MM.1S (cell line): ENCODE results near the gene CYTH3.

Source experiments
- DNase-seq: peaks from one replicate; pipeline ENCODE4 v3.0.0-alpha.2; 2015
- H2AFZ ChIP-seq: fragments of 300-600 bp; sonication (generic); 2 replicates; pipeline ENCODE4 v1.6.0; 2016; ENCODE audit warnings: antibody characterized with exemption, low read length
- H3F3A ChIP-seq: fragments of 300-600 bp; sonication (generic); 2 replicates; pipeline ENCODE4 v1.6.1; 2016; ENCODE audit warnings: mild to moderate bottlenecking, antibody characterized with exemption, low read length, moderate library complexity, mixed read lengths; ENCODE audit not compliant: insufficient read depth
- H3K27ac ChIP-seq: fragments of 300-600 bp; sonication (generic); 2 replicates; pipeline ENCODE4 v1.5.1; 2016; ENCODE audit warnings: mild to moderate bottlenecking, low read length
- H3K27me3 ChIP-seq: fragments of 300-600 bp; sonication (generic); replicated peaks from 2 replicates; pipeline ENCODE4 v1.6.0; 2016; ENCODE audit warnings: low read length; ENCODE audit not compliant: insufficient read depth
- H3K36me3 ChIP-seq: fragments of 300-600 bp; sonication (generic); replicated peaks from 2 replicates; pipeline ENCODE4 v1.6.1; 2016; ENCODE audit warnings: mild to moderate bottlenecking, low read length, mixed read lengths; ENCODE audit not compliant: insufficient read depth
- H3K4me1 ChIP-seq: fragments of 300-600 bp; sonication (generic); 2 replicates; pipeline ENCODE4 v1.6.1; 2016; ENCODE audit warnings: low read length, mixed read lengths
- H3K4me2 ChIP-seq: fragments of 300-600 bp; sonication (generic); 2 replicates; pipeline ENCODE4 v1.6.0; 2016; ENCODE audit warnings: low read depth, low read length
- H3K4me3 ChIP-seq: fragments of 300-600 bp; sonication (generic); 2 replicates; pipeline ENCODE4 v1.5.1; 2016; ENCODE audit warnings: low read length, mixed read lengths
- H3K79me2 ChIP-seq: fragments of 300-600 bp; sonication (generic); 2 replicates; pipeline ENCODE4 v1.6.1; 2016; ENCODE audit warnings: mixed run types, low read length, mixed read lengths
- H3K9ac ChIP-seq: fragments of 300-600 bp; sonication (generic); 2 replicates; pipeline ENCODE4 v1.6.1; 2016; ENCODE audit warnings: low read length, mixed read lengths
- H3K9me2 ChIP-seq: fragments of 300-600 bp; sonication (generic); replicated peaks from 2 replicates; pipeline ENCODE4 v1.6.1; 2016; ENCODE audit warnings: mild to moderate bottlenecking, low read length, mixed read lengths; ENCODE audit not compliant: insufficient read depth
- H3K9me3 ChIP-seq: fragments of 300-600 bp; sonication (generic); replicated peaks from 2 replicates; pipeline ENCODE4 v1.6.1; 2016; ENCODE audit warnings: mild to moderate bottlenecking, low read length, mixed read lengths; ENCODE audit not compliant: insufficient read depth
- H4K20me1 ChIP-seq: fragments of 300-600 bp; sonication (generic); 2 replicates; pipeline ENCODE4 v1.6.1; 2016; ENCODE audit warnings: mild to moderate bottlenecking, low read length, moderate library complexity, mixed read lengths; ENCODE audit not compliant: insufficient read depth
- CTCF ChIP-seq: fragments of 300-600 bp; sonication (generic); IDR thresholded peaks from 2 replicates; pipeline ENCODE4 v1.5.1; 2016; ENCODE audit warnings: antibody characterized with exemption, low read length, mixed read lengths
- EZH2 ChIP-seq: fragments of 300-600 bp; sonication (generic); optimal IDR thresholded peaks from 2 replicates; pipeline ENCODE3; 2017; ENCODE audit warnings: low read depth, mild to moderate bottlenecking, antibody characterized with exemption, low read length, mixed read lengths
- EZH2phosphoT487 ChIP-seq: fragments of 300-600 bp; sonication (generic); IDR thresholded peaks from 2 replicates; pipeline ENCODE4 v1.6.1; 2018; ENCODE audit warnings: antibody characterized with exemption, low read length

Gene CYTH3

GRCh38 chr7:6269527-6269926 is 2.9 kb downstream of the CYTH3 start:
- no peak for DNase-seq
- Histone ChIP-seq H3K4me1 (peaks cover 10% of the 10 kb centered on the region), H3K9me2 (no peaks in the 10 kb centered on the region), H3K79me2 (peaks cover 66% of the 10 kb centered on the region), H3K9me3 (no peaks in the 10 kb centered on the region), H3K4me2 (no peak overlapping the region), H3K27me3 (no peaks in the 10 kb centered on the region), H3K27ac (no peak overlapping the region), H3K36me3 (no peaks in the 10 kb centered on the region), H3K4me3 (no peak overlapping the region), H3K9ac (no peak overlapping the region), H4K20me1 (no peaks in the 10 kb centered on the region), H2AFZ (no peak overlapping the region), H3F3A (no peaks in the 10 kb centered on the region)
- TF ChIP-seq CTCF (no peak), EZH2 (no peak), EZH2phosphoT487 (no peak)

- Histone ChIP-seq H3K4me3 (no peak overlapping the region), H3K4me1 (peaks cover 10% of the 10 kb centered on the region), H3K9me3 (no peaks in the 10 kb centered on the region), H2AFZ (no peak overlapping the region), H4K20me1 (no peaks in the 10 kb centered on the region), H3K27me3 (no peaks in the 10 kb centered on the region), H3K36me3 (no peaks in the 10 kb centered on the region), H3F3A (no peaks in the 10 kb centered on the region), H3K9me2 (no peaks in the 10 kb centered on the region), H3K4me2 (no peak overlapping the region), H3K9ac (no peak overlapping the region), H3K27ac (no peak overlapping the region), H3K79me2 (peaks cover 72% of the 10 kb centered on the region)
- TF ChIP-seq EZH2 = no peak
- no peak for TF ChIP-seq EZH2phosphoT487
- TF ChIP-seq CTCF = no peak
- no peak for DNase-seq
Observed at GRCh38 chr7:6268907-6269306, 3.5 kb downstream of the CYTH3 start.

GRCh38 chr7:6268023-6268900 is 4.2 kb downstream of the CYTH3 start:
- no peaks in the 10 kb centered on the region for H3K9me2 ChIP-seq
- peaks cover 79% of the 10 kb centered on the region for H3K79me2 ChIP-seq
- no peak overlapping the region for H3K4me3 ChIP-seq
- H3K36me3 ChIP-seq = no peaks in the 10 kb centered on the region
- peaks cover 10% of the 10 kb centered on the region for H3K4me1 ChIP-seq
- H3K27me3 ChIP-seq = no peaks in the 10 kb centered on the region
- no peak for DNase-seq
- no peak overlapping the region for H3K4me2 ChIP-seq
- no peak overlapping the region for H3K27ac ChIP-seq
- no peaks in the 10 kb centered on the region for H4K20me1 ChIP-seq
- H3F3A ChIP-seq = no peaks in the 10 kb centered on the region
- H3K9me3 ChIP-seq = no peaks in the 10 kb centered on the region
- TF ChIP-seq CTCF (no peak), EZH2phosphoT487 (no peak), EZH2 (no peak)
- H3K9ac ChIP-seq = no peak overlapping the region
- H2AFZ ChIP-seq = no peak overlapping the region
